GM20431 (cell line): ENCODE data around the gene TUBB2A.
"Not testable (repeated sequence)": the region's sequence is repeated elsewhere in the genome, so short reads cannot be mapped to it uniquely, and the experiment has no call there.

Experiments used
- in situ Hi-C: fragments of 300-500 bp; cut with MseI, MboI; formaldehyde crosslinking; loops from one replicate; pipeline ENCODE4 v1.15.0; 2020; ENCODE audit warnings: low sequenced_read_pairs; ENCODE audit not compliant: unreplicated experiment

TUBB2A gene

GRCh38 chr6:3183066-3183465 lies 25.7 kb upstream of the TUBB2A start:
- in situ Hi-C loops: no loop called here

DNA sequence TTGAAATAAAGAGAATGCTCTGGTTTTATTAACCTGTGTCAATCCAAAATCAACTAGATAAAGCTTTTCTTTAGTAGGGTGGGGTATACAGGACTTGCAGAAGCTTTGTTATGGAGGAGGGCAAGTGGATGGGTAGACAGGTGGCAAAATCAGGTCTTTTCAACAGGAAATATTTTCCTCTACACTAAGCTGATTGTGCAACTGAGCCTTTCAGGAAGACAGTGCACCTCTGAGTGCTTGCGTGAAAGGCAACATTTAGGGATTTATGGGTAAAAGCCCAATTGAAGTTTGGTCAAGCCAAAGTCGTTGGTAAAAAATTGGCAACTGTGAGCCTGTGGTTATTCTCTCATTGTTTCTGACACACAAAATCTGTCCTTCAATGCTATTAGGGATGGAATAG lies 23.8 kb upstream of the TUBB2A start:
- in situ Hi-C loops: no loop called here

DNA sequence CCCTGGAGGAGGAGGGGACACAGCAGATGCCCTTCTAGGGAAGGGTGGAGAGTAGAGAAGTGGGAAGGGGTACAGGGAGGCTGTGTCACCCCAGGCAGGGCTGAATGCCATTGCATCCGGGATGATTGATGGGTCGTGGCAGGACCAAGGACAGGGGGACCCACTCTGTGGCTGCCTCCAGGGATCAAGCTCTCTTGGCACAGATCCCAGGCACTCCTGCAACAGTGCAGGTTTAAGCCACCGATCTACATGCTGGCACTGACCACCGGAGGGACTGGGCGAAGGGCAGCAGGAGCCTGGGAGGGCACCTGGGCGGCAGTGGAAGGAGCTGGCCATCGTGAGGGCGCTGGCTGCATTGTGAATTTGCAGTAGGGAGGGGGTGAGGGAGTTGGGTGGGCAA lies 22.6 kb upstream of the TUBB2A start:
- in situ Hi-C loops: not testable (repeated sequence)

DNA sequence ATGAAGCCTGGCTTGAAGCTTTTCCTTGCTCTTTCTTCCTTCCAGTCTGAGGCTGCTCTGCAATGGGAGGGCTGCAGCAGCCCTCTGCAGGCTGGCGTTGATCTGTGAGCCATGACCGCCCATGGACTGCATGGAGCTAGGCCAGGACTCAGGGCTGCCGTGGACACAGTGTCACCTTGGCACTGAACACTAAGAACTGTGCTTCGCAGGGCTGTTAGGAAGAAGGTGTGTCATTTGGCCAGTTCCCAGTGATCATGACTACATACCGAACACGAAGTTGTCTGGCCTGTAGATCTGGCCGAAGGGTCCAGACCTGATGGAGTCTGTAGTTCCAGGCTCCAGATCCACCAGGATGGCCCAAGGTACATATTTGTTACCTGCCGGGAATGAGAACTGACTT lies 21.3 kb upstream of the TUBB2A start:
- in situ Hi-C loops: not testable (repeated sequence)

GRCh38 chr6:3176562-3177355 lies 19.4 kb upstream of the TUBB2A start:
- in situ Hi-C loops: no loop called here

GRCh38 chr6:3175715-3176402 lies 18.5 kb upstream of the TUBB2A start:
- in situ Hi-C loops: no loop called here

GRCh38 chr6:3173636-3174089 lies 16.3 kb upstream of the TUBB2A start:
- in situ Hi-C loops: not testable (repeated sequence)

DNA sequence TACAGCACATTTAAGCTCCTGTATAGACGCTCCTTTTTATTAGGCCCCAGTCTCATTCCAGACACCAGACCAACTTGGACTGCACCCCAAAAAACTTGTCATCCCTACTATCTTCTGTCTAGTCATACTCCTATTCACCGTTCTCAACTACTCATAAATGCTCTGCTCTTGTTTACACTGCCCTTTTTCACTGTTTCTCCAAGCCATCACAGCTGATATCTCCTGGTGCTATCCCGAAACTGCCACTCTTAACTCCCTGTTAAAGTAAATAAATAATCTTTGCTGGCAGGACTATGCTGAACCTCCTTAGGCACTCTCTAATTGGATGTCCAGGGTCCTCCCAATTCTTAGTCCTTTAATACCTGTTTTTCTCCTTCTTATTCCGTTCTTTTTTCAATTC lies 15.4 kb upstream of the TUBB2A start:
- in situ Hi-C loops: not testable (repeated sequence)

GRCh38 chr6:3171313-3172175 lies 14.2 kb upstream of the TUBB2A start:
- in situ Hi-C loops: not testable (repeated sequence)

GRCh38 chr6:3170676-3171075 lies 13.3 kb upstream of the TUBB2A start:
- in situ Hi-C loops: not testable (repeated sequence)

GRCh38 chr6:3168046-3168445 lies 10.7 kb upstream of the TUBB2A start:
- in situ Hi-C loops: not testable (repeated sequence)

- in situ Hi-C loops: not testable (repeated sequence)
These were observed 9.3 kb upstream of the TUBB2A start for GRCh38 chr6:3166535-3167225.

DNA sequence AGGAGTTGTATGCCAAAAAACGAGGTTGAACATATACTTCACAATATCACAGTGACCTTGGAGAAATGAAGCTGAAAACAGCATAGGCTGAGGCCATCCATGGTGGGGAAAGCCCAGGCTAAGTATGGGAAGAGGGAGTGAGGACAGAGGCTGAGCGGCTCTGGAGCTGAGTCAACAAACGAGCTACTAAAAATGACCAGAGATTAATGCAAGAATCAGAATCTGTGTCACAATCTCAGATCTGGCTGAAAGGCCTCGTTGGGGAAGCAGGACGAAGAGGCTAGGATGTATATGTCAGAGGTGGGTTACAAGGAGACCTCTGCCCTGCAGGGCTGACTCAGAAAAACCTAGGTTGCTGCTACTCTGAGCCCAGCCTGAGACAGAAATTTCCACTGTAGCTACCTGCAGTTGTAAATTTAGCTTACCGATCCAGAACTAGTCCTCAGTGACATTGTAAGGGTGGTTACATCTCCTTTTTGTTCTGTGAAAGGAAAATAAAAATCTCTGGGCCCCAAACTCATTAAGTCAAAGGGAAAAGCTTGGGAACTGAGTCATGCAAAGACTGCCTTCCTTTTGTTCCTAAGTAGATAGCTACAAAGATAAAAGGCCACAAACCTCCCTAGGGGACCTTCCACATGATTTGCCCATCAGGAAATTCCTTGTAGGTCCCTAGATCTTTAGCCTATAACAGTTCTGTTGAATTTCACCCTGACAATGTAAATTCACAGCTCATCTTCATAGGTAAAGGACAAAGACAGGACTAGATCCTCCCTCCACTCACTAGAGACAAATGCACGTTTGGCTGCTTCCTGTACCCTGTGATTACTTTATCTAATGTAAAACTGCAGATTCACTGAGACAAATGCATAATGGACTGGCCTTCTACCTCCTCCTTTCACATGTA lies 8.5 kb upstream of the TUBB2A start:
- in situ Hi-C loops: no loop called here

DNA sequence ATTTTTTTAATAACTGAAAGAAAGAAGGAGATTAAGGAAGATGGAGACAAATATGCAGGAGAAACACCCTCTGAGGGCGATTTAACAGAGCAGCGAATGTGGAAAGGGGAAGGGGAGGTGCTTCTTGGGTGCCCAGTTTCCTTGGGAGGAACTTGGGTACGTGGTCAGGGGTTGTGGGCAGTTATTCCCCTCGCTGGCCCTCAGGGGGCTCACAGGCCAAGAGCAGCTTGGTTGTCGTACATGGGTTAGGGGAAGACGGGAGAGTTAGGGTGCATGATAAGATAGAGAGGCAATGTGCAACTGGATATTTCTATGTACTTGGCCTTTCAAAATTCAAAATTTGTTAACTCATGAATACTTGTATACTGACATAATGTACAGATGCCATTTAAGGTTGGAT lies 7.0 kb upstream of the TUBB2A start:
- in situ Hi-C loops: no loop called here

DNA sequence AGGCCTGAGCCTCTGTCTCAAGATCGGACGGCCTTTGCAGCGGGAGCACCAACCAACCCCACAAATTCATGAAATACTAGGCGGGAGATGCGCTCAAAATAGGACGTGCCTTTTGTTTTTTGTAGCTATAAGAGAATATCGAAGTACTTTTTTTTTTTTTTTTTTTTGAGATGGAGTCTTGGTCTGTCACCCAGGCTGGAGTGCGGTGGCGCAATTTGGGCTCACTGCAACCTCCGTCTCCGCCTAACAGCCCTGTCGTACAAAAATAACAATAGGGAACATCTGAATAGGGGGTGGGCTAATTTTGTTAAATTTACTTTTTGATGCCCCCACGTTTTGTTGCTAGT lies 5.9 kb upstream of the TUBB2A start:
- in situ Hi-C loops: no loop called here

DNA sequence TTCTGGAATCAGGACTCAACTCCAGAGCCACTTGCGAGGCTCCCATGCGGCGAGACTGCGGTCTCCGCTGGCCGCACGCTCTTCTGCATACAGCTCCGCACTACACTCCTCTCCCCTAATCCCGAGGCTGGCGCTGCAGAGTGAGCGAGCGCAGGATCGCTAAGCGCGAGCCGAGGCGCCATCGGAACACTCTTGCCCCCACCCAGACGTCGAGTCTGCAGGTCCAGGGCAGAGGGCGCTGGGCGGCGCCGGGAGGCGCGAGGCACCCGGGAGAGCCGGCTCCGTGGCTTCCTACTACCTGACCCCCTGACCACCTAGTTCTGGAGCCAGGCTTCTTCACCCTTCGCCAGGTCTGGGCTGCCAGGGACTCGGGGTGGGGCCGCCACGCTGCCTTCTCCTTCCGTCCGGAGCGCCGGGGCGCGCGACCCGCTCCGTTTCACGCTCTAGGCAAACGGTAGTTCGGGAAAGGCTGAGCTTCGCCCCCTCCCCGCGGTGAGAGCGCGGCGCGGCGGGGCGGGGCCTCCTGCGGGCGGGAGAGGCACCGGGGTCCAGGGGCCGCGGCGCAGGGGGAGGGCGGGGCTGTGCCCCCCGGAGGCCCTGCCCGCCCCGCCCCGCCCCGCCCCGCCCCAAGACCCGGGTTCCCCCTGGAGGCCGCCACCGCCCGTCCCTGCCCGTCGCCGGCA lies 5.4 kb upstream of the TUBB2A start:
- in situ Hi-C loops: no loop called here

- in situ Hi-C loops: no loop called here
These were observed 4.7 kb upstream of the TUBB2A start for GRCh38 chr6:3162067-3162497.
